DND-41 (cell line): ENCODE measurements around the gene EPOP.
"Not testable (repeated sequence)": the region's sequence is repeated elsewhere in the genome, so short reads cannot be mapped to it uniquely, and the experiment has no call there.

Experiments used
- ATAC-seq: fragments of 200-7000 bp; cut with Tn5 transposase; 3 replicates; pipeline ENCODE4 v1.9.1; 2021; ENCODE audit warnings: low read depth; ENCODE audit not compliant: insufficient read depth
- DNase-seq: peaks from one replicate; pipeline ENCODE4 v3.0.0-alpha.2; 2020
- H2AFZ ChIP-seq: 2 replicates; pipeline ENCODE4 v1.6.0; 2012; ENCODE audit warnings: low read depth, low read length
- H3K27ac ChIP-seq: 2 replicates; pipeline ENCODE4 v1.5.1; 2012; ENCODE audit warnings: low read length, inconsistent platforms
- H3K27me3 ChIP-seq: fragments of 200-600 bp; sonication (generic); 2 replicates; pipeline ENCODE4 v1.6.0; 2012; ENCODE audit warnings: low read length, mild to moderate bottlenecking, inconsistent platforms; ENCODE audit not compliant: insufficient read depth, poor library complexity
- H3K36me3 ChIP-seq: 2 replicates; pipeline ENCODE4 v1.5.1; 2012; ENCODE audit warnings: low read length, inconsistent platforms; ENCODE audit not compliant: insufficient read depth
- H3K4me1 ChIP-seq: 2 replicates; pipeline ENCODE4 v1.5.1; 2012; ENCODE audit warnings: mild to moderate bottlenecking, low read length; ENCODE audit not compliant: insufficient read depth
- H3K4me2 ChIP-seq: 2 replicates; pipeline ENCODE4 v1.6.0; 2012; ENCODE audit warnings: mild to moderate bottlenecking, moderate library complexity, low read length, inconsistent platforms; ENCODE audit not compliant: insufficient read depth
- H3K4me3 ChIP-seq, 2 experiments: fragments of 200-600 bp in 1 of 2; shearing (Covaris generic) in 1 of 2; 2 replicates each; pipeline ENCODE4 v1.5.1; 2012 to 2016; ENCODE audit warnings: inconsistent platforms in 2 of 2, low read length in 2 of 2, mild to moderate bottlenecking in 2 of 2, low read depth in 1 of 2, moderate library complexity in 1 of 2
- H3K79me2 ChIP-seq: 2 replicates; pipeline ENCODE4 v1.6.0; 2012; ENCODE audit warnings: low read length, inconsistent platforms; ENCODE audit not compliant: insufficient read depth
- H3K9ac ChIP-seq: 2 replicates; pipeline ENCODE4 v1.6.0; 2012; ENCODE audit warnings: low read depth, mild to moderate bottlenecking, inconsistent platforms, low read length, moderate library complexity
- H3K9me3 ChIP-seq: 2 replicates; pipeline ENCODE4 v1.5.1; 2012; ENCODE audit warnings: low read length, moderate library complexity, mild to moderate bottlenecking, inconsistent platforms; ENCODE audit not compliant: insufficient read depth, severe bottlenecking
- H4K20me1 ChIP-seq: 2 replicates; pipeline ENCODE4 v1.6.0; 2012; ENCODE audit warnings: low read length; ENCODE audit not compliant: insufficient read depth
- EZH2 ChIP-seq: IDR thresholded peaks from 3 replicates; pipeline ENCODE4 v1.6.1; 2012; ENCODE audit warnings: borderline replicate concordance, low read depth, mild to moderate bottlenecking, moderate library complexity, low read length, inconsistent platforms; ENCODE audit not compliant: severe bottlenecking
- TF ChIP-seq, protein P1 (sequence below): IDR thresholded peaks from 2 replicates; pipeline ENCODE4 v1.5.1; 2012; ENCODE audit warnings: borderline replicate concordance, low read length, moderate library complexity, mild to moderate bottlenecking; ENCODE audit not compliant: poor library complexity, severe bottlenecking; ENCODE audit errors: extremely low read depth

Gene EPOP

GRCh38 chr17:38653679-38654078 lies 21.1 kb downstream of the EPOP start:
- no peak overlapping the region for H3K4me2 ChIP-seq
- H4K20me1 ChIP-seq: no peaks in the 10 kb centered on the region
- TF ChIP-seq, protein P1, sequence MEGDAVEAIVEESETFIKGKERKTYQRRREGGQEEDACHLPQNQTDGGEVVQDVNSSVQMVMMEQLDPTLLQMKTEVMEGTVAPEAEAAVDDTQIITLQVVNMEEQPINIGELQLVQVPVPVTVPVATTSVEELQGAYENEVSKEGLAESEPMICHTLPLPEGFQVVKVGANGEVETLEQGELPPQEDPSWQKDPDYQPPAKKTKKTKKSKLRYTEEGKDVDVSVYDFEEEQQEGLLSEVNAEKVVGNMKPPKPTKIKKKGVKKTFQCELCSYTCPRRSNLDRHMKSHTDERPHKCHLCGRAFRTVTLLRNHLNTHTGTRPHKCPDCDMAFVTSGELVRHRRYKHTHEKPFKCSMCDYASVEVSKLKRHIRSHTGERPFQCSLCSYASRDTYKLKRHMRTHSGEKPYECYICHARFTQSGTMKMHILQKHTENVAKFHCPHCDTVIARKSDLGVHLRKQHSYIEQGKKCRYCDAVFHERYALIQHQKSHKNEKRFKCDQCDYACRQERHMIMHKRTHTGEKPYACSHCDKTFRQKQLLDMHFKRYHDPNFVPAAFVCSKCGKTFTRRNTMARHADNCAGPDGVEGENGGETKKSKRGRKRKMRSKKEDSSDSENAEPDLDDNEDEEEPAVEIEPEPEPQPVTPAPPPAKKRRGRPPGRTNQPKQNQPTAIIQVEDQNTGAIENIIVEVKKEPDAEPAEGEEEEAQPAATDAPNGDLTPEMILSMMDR: no peak
- H3K9me3 ChIP-seq: no peaks in the 10 kb centered on the region
- no peaks in the 10 kb centered on the region for H3K79me2 ChIP-seq
- no peak overlapping the region for H2AFZ ChIP-seq
- H3K27ac ChIP-seq: no peak overlapping the region
- DNase-seq: no peak
- no peaks in the 10 kb centered on the region for H3K36me3 ChIP-seq
- ATAC-seq: no peak
- H3K4me1 ChIP-seq: peaks cover 8% of the 10 kb centered on the region
- no peak overlapping the region for H3K4me3 ChIP-seq
- H3K27me3 ChIP-seq: no peaks in the 10 kb centered on the region
- no peak overlapping the region for H3K9ac ChIP-seq

- H3K9me3 ChIP-seq: no peaks in the 10 kb centered on the region
- no peak for DNase-seq
- H2AFZ ChIP-seq: no peak overlapping the region
- H3K4me3 ChIP-seq: no peak overlapping the region
- no peak overlapping the region for H3K4me2 ChIP-seq
- peaks cover 4% of the 10 kb centered on the region for H3K4me1 ChIP-seq
- no peaks in the 10 kb centered on the region for H3K36me3 ChIP-seq
- H3K27ac ChIP-seq: no peak overlapping the region
- TF ChIP-seq, protein P1: no peak
- no peak for TF ChIP-seq EZH2
- H3K79me2 ChIP-seq: no peaks in the 10 kb centered on the region
- no peaks in the 10 kb centered on the region for H3K27me3 ChIP-seq
- ATAC-seq: no peak
- H4K20me1 ChIP-seq: no peaks in the 10 kb centered on the region
- H3K9ac ChIP-seq: no peak overlapping the region
These were observed 21.5 kb downstream of the EPOP start for GRCh38 chr17:38653230-38653629.

GRCh38 chr17:38650653-38651173 lies 24.0 kb downstream of the EPOP start:
- H3K36me3 ChIP-seq, H3K4me1 ChIP-seq, H3K79me2 ChIP-seq, H3K27ac ChIP-seq, H3K27me3 ChIP-seq, H3K9ac ChIP-seq, H3K9me3 ChIP-seq, H3K4me2 ChIP-seq, H3K4me3 ChIP-seq, DNase-seq, ATAC-seq, H4K20me1 ChIP-seq, H2AFZ ChIP-seq: not testable (repeated sequence)

GRCh38 chr17:38637951-38638350 lies 36.8 kb downstream of the EPOP start:
- Histone ChIP-seq H3K27me3 (no peaks in the 10 kb centered on the region), H3K36me3 (no peaks in the 10 kb centered on the region), H3K79me2 (no peaks in the 10 kb centered on the region), H3K4me2 (no peak overlapping the region), H3K4me3 (no peak overlapping the region), H4K20me1 (no peaks in the 10 kb centered on the region), H3K9ac (no peak overlapping the region), H3K27ac (no peak overlapping the region), H3K4me1 (no peaks in the 10 kb centered on the region), H2AFZ (no peak overlapping the region), H3K9me3 (no peaks in the 10 kb centered on the region)
- no peak for ATAC-seq
- TF ChIP-seq, protein P1: no peak
- no peak for TF ChIP-seq EZH2
- DNase-seq: no peak
